Esophagus (tissue), 2 donors: ENCODE data around the gene ABCA4. TPM values are rescaled to one million over a fixed set of nuclear protein-coding genes. Genes with fewer than 3 reads are reported as not detected.

Source experiments
- H3K27ac ChIP-seq, 2 donors: one replicate each; pipeline ENCODE4 v1.5.1; 2013; ENCODE audit warnings: low read depth in 2 of 2, mild to moderate bottlenecking in 2 of 2, inconsistent platforms in 1 of 2, low read length in 1 of 2, moderate library complexity in 1 of 2
- H3K27me3 ChIP-seq, 2 donors: one replicate each; pipeline ENCODE4 v1.6.1; 2013; ENCODE audit warnings: low read length in 2 of 2, control low read depth in 1 of 2, mild to moderate bottlenecking in 1 of 2; ENCODE audit not compliant: insufficient read depth in 2 of 2, control insufficient read depth in 1 of 2
- H3K36me3 ChIP-seq, 2 donors: one replicate each; pipeline ENCODE4 v1.6.1; 2013; ENCODE audit warnings: low read length in 1 of 2; ENCODE audit not compliant: control insufficient read depth in 2 of 2, insufficient read depth in 2 of 2
- H3K4me1 ChIP-seq, 2 donors: one replicate each; pipeline ENCODE4 v1.6.1; 2013; ENCODE audit warnings: low read length in 1 of 2; ENCODE audit not compliant: control insufficient read depth in 2 of 2, insufficient read depth in 2 of 2
- H3K4me3 ChIP-seq, 2 donors: one replicate each; pipeline ENCODE4 v1.5.1; 2013; ENCODE audit warnings: low read length in 2 of 2, mild to moderate bottlenecking in 2 of 2, low read depth in 1 of 2, moderate library complexity in 1 of 2
- H3K9me3 ChIP-seq, 2 donors: one replicate each; pipeline ENCODE4 v1.6.1; 2013; ENCODE audit warnings: mild to moderate bottlenecking in 2 of 2, low read depth in 1 of 2, low read length in 1 of 2, moderate library complexity in 1 of 2; ENCODE audit not compliant: control insufficient read depth in 2 of 2, insufficient read depth in 1 of 2
- WGBS, 2 donors: extraction: QIAGEN DNeasy Blood & Tissue Kit; methylation state at CpG; one replicate each; pipeline ENCODE4 v1.1.7; 2013; 5-methylcytosine and 5-hydroxymethylcytosine counted together
- polyA plus RNA-seq, 2 donors: library from polyadenylated mRNA; stranded (reverse); fragments of 200-250 nt; gene quantifications; one replicate each; pipeline ENCODE4 v1.2.3, GENCODE V29; 2013
- donor health status: healthy with polysubstance abuse.
- donor health status: Bipolar disorder and iron deficiency.

ABCA4 gene
- polyA plus RNA-seq, 2 donors = 0.04 to 0.07 TPM

DNA sequence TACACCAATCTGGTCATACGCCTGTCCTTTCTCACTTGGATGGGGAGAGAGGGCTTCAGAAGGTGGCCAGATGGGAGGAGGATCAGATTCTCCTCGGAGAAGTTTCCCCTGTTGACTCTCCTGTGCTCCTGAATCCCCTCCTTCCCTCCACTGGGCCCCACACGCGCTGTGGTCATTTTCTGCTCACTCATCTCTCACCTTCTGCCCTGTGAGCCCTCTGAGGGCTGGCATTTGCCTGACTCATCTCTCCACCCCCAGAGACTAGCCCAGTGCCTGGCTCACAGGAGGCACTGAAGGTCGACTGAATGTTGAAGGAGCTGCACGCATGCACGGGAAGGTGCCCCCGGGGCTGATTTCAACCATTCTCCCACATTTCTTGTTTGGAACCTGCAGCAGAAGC, 14.2 kb downstream of the ABCA4 start:
- no peaks in the 10 kb centered on the region for H3K36me3 ChIP-seq
- H3K27ac ChIP-seq = no peak overlapping the region
- no peaks in the 10 kb centered on the region for H3K9me3 ChIP-seq
- no peak overlapping the region for H3K4me3 ChIP-seq
- 83 to 86% methylated on average over 8 of the region's 8 CpGs for WGBS, 2 donors
- no peaks in the 10 kb centered on the region for H3K4me1 ChIP-seq
- no peaks in the 10 kb centered on the region for H3K27me3 ChIP-seq

DNA sequence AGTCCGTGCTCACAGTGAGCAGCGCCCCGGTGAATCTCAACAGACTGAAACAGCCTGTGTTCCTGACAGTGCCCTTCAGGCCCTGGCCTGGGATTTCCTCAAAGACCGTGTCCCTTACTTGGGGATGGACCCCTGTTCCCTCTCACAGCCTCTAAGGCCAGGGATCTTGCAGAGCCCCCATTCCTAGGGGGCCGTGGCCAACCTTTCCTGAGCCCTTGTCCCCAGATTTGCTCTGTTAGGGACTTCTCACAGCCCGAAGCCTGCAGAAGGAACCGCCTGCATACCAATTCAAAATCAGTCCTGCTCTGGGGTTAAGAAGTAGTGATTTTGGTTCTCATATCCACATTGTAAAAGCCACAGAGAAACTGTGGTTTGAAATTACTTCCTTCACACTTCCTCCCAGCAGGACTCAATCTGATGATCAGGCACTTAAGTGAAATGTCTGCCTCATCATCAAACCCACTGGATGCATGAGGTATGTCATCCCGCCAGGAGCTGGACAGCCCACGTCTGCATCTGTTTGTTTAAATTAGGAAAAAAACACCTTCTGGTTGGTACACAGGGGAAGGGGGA, 14.9 kb downstream of the ABCA4 start:
- Histone ChIP-seq H3K4me3 (no peak overlapping the region), H3K9me3 (no peaks in the 10 kb centered on the region), H3K27me3 (no peaks in the 10 kb centered on the region), H3K36me3 (no peaks in the 10 kb centered on the region), H3K27ac (no peak overlapping the region), H3K4me1 (peaks cover 0 to 2% of the 10 kb centered on the region in 2 donors)
- WGBS, 2 donors = 71 to 72% methylated on average over 9 of the region's 9 CpGs

DNA sequence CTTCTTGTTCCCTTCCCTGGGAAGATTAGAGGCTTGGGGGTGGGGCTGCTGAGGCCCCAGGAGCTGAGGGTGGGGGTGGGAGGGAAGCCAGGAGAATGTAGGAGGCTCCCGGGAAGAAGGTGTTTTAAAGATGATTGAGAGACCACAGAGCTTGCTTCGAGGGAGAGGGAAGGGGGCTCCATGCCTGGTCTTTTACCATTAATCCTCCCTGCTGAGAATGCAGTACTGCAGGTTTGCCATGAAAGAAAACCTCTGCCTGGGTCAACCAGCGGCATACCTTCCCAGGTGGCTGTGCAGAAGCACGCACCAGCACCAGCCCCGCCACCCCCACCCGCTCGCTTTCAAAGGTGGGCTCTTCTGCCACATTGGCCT, 15.4 kb downstream of the ABCA4 start:
- no peak overlapping the region for H3K27ac ChIP-seq
- WGBS, 2 donors = 64 to 70% methylated on average over 7 of the region's 7 CpGs
- no peaks in the 10 kb centered on the region for H3K36me3 ChIP-seq
- H3K27me3 ChIP-seq = no peaks in the 10 kb centered on the region
- no peaks in the 10 kb centered on the region for H3K9me3 ChIP-seq
- peaks cover 2% of the 10 kb centered on the region in 2 donors for H3K4me1 ChIP-seq
- no peak overlapping the region for H3K4me3 ChIP-seq

DNA sequence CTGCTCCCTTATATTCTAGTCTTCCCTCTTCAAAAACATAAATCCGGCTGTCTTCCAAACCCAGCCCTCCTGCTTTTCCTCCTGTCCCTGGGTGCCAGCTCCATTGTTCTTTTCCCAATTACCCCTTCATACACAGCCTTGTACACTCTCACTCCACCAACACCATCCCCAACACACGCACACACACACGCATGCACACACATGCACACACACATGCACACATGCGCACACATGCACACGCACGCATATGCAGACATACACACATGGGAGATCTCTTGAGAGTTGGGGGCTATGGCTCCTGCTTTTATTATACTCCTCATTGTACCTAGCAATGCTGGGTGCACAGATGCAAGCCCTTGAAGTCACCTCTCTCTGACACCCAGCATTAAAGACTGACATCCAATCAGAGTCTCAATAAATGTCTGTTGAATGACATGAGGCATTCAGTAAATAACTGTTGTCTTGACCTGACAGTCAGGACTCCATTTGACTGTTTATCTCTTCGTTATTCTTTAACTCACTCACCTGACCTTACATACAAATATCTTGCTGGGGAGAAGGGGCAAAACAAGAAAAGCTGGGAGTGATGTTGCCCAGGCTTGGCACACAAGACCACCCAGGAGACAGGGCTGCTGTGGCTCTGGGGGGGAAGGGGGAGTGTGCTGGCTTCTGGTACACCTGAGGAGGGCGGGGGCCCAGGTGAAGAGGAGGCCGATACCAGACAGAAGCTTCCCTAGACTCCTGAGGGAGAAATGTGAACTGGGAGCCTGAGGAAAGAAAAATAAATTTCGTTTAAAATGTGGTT, 16.0 kb downstream of the ABCA4 start:
- no peak overlapping the region for H3K27ac ChIP-seq
- H3K9me3 ChIP-seq = no peaks in the 10 kb centered on the region
- H3K4me3 ChIP-seq = no peak overlapping the region
- no peaks in the 10 kb centered on the region for H3K27me3 ChIP-seq
- WGBS, 2 donors = 78 to 80% methylated on average over 10 of the region's 10 CpGs
- peaks cover 2 to 3% of the 10 kb centered on the region in 2 donors for H3K4me1 ChIP-seq
- H3K36me3 ChIP-seq = no peaks in the 10 kb centered on the region

DNA sequence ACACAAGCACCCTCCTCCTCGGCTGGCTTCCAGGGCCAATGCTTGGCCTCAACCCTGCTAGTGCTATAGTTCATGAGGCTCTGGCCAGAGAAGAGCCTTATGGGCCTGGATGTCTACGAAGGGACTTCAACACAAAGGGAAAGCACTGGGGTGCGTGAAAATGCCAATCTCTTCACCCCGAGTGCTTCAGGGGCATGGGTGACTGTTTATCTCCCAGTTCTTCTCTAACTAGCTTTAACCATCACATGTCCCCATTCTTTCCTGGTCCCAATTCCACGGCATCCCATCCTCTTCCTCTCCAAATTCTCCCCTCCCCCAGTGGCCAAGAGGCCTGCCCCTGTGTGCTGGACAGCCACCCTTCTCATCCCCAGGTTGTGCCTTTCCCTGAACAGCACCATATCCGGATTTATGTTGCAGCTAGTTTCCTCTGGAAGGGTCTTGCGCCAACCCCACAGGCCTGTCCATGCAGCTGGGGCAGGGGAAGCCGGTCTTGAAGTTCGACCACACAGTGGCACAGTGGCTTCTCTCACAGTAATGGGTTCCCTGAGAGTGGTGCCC, 16.7 kb downstream of the ABCA4 start:
- Histone ChIP-seq H3K4me1 (peaks cover 2 to 3% of the 10 kb centered on the region in 2 donors), H3K4me3 (no peak overlapping the region), H3K9me3 (no peaks in the 10 kb centered on the region), H3K27ac (no peak overlapping the region), H3K27me3 (no peaks in the 10 kb centered on the region), H3K36me3 (no peaks in the 10 kb centered on the region)
- WGBS, 2 donors = 87 to 90% methylated on average over 9 of the region's 9 CpGs

DNA sequence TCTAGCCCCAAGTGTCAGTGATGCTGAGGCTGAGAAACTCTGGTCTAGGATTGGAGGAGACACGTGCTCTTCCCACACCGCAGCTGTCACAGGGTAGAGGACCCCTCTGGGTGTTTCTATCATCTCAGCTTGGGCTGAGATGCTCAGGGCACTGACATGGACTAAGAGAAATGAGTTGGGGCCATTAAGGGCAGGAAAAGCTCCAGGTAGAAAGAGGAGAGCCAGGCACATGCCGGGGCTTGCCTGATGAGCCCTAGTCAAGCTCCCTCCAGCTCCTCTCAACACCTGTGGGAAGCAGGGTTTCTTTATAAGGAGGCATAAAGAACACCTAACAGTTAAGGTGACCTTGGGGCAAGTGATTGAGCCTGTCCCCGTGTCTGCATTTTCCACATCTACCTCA, 17.3 kb downstream of the ABCA4 start:
- WGBS, 2 donors = 76 to 77% methylated on average over 4 of the region's 4 CpGs
- Histone ChIP-seq H3K27ac (no peak overlapping the region), H3K4me3 (no peak overlapping the region), H3K9me3 (no peaks in the 10 kb centered on the region), H3K36me3 (no peaks in the 10 kb centered on the region), H3K4me1 (peaks cover 2 to 3% of the 10 kb centered on the region in 2 donors), H3K27me3 (no peaks in the 10 kb centered on the region)

DNA sequence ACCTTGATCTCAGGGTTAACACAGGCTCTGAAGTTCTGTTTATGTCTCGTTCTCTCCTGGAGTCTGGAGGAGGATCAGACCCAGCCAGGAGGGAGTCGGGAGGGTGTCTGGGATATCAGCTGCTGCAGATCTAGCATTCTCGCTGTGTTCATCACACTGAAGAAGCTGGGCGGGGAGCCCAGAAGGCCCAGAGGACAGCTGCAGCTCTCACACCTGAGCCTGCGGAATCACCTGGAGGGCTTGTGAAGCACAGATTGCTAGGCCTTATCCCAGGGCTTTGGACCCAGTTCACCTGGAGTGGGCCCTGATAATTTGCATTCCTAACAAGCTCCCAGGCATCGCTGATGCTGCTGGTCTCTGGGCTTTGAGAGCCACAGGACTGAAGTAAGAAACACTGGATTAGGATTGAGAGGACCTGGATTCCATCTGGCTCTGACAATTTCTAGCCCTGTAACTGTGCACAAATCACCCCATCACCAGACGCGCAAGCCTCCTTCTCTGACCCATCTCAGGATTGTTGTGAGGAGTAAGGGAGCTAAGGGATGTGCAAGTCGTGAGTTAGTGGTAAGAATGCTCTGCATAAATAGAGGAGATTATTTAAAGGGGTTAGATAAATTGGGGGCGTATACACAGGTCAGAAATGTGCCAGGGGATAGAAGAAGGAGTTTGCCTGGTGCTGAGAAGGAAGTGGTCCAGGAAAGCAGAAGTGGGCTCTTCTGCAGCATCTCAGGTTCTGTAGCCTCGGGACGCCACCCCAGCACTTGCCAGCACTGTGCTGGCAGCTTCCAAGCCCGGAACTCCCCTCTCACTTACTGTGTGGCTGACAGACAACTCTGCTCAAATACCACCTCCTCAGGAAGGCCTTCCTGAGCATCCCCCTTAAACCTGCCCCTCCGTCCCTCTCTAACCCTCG, 19.1 kb downstream of the ABCA4 start:
- Histone ChIP-seq H3K4me1 (peaks cover 2 to 3% of the 10 kb centered on the region in 2 donors), H3K4me3 (no peak overlapping the region), H3K27ac (no peak overlapping the region), H3K36me3 (no peaks in the 10 kb centered on the region), H3K27me3 (no peaks in the 10 kb centered on the region), H3K9me3 (no peaks in the 10 kb centered on the region)
- 79 to 83% methylated on average over 15 of the region's 15 CpGs for WGBS, 2 donors

DNA sequence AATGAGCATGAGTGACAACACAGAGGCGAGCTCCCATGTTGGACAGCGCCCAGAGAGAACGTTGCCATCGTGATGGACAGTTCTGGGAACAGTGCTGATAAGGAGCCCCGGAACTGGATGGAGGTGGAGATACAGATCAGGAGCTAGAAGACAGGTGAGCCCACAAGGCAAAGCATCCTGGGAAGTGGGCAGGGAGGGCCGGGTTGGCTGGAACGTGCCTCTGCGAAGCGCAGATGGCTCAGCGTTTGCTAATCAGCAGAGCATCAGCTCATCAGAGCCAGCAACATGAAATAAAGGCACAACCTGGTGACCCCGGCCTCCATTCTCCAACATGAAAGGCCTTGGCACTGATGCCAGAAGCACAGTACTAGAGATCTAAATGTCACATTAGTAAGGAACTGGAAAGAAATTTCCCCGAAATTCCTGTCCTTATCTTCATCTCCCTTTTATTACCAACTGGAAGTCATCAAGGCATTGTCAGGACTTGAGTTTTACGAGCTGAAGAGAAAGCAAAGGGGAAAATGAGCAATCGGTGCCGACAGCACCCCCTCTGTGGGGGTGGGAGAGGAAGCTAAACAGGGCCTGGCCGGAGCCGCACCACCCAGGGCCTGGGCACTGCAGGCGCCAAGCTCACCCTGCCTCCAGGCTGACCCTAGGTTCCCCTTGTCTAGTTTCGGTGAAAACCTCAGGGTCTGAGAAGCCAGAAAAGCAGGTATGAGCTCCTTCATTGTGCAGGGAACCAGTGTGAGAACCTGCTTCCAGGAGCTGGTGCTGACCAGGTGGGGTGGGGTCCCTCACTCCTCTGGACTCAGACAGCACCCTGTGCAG, 19.9 kb downstream of the ABCA4 start:
- Histone ChIP-seq H3K36me3 (no peaks in the 10 kb centered on the region), H3K27me3 (no peaks in the 10 kb centered on the region), H3K4me3 (no peak overlapping the region), H3K4me1 (peaks cover 2 to 3% of the 10 kb centered on the region in 2 donors), H3K27ac (no peak overlapping the region), H3K9me3 (no peaks in the 10 kb centered on the region)
- 69 to 75% methylated on average over 19 of the region's 19 CpGs for WGBS, 2 donors
